T-helper 22 cell (primary cell): ENCODE measurements around the gene NFE2.

ENCODE experiments used
- DNase-seq: peaks from one replicate; pipeline ENCODE4 v3.0.0-alpha.2; 2020; ENCODE audit warnings: low read depth

Gene NFE2

DNA sequence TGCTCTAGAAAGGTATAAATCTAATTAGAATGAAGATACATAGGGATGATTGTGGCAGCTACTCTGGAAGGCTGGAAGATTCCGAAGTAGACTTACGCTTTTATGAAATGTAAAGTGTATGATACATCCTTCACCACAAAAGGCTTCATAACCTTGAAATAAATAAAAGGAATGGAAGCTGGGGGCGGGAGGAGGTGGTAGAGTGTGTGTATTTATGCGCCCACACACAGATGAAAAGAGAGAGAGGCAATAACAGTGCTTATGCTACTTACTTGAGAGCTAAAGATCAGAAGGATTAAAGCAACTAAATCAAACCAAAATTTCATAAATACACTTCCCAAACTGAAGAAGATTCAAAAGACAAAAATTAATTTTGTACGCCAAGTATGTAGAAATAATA lies 51.3 kb downstream of the NFE2 start:
- DNase-seq, result no peak

DNA sequence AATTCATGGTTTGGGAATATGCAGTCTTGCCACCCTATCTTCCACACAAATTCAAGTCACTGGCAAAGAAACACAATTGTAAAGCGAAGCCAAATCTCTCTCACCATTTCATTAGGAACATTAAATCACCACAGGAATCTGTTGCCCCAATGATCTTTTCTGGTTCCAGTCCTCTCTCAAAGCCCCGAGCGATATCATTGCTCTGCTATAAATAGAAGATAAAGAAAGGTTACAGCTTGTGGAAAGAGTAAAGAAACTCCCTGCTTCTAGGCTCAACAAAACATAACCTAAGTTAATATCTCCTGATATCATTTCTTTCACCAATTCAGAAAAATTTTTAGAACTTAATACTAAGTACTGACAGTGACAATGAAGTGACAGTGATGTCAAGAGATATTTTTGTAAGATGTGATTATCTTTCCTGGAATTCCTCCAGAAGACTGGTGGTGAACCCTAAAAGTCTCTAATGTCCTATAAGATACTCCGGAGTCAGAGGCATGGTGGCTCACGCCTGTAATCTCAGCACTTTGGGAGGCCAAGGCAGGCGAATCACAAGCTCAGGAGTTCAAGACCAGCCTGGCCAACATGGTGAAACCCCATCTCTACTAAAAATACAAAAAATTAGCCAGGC lies 54.7 kb downstream of the NFE2 start:
- DNase-seq, result no peak
